Activated CD4-positive, alpha-beta T cell treated with anti-CD3 and anti-CD28 coated beads for 24 hours (primary cell): ENCODE data around the gene XAGE3.
"Not testable (repeated sequence)": the region's sequence is repeated elsewhere in the genome, so short reads cannot be mapped to it uniquely, and the experiment has no call there.

Source experiments
- DNase-seq, 2 donors: peaks; one replicate each; pipeline ENCODE4 v3.0.0-alpha.2; 2020; ENCODE audit warnings: low read depth in 2 of 2

The XAGE3 gene

DNA sequence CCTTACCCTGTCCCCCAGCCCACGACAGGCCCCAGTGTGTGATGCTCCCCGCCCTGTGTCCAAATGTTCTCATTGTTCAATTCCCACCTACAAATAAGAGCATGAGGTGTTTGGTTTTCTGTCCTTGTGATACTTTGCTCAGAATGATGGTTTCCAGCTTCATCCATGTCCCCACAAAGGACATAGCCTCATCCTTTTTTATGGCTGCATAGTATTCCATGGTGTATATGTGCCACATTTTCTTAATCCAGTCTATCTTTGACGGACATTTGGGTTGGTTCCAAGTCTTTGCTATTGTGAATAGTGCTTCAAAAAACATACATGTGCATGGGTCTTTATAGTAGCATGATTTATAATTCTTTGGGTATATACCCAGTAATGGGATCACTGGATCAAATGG, 24.3 kb downstream of the XAGE3 start:
- not testable (repeated sequence) for DNase-seq

DNA sequence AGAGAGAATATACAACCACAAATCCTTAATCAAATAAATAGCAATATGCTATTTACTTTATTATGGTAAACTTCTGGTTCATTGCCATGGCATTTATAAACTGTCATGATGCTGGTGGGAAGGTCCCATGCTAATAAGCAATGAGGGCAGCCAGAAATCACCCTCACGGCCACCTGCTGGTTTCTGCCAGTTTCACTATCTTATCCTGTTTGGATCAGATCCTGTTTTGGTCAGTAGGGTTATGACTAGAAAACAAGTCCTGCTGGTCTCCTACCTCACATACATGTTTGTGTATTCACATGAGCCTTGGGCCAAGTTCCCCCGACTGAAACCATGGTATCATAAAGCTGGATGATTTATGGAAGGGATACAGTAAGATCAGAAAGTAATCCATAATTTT, 28.7 kb downstream of the XAGE3 start:
- no peak for DNase-seq

DNA sequence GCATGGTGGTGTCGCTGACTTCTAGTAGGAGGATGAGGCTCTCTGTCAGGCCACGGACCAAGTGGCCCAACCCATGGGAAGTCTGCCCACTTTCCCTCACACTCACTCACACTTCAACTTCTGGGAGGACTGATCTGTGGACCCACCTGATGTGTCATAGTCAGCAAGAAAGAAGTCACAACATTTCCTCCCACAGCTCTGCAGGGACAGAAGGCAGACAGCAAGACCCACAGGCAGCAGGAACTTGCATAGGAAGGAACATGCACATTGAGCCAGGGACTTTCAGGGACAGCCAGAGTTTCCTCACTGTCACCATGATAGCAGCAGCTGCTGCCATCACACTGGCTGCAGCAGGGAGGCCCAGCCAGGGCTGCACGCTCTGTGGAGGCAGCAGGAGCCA, 37.3 kb downstream of the XAGE3 start:
- DNase-seq = no peak

GRCh38 chrX:52824608-52825007, 43.3 kb downstream of the XAGE3 start:
- no peak for DNase-seq

DNA sequence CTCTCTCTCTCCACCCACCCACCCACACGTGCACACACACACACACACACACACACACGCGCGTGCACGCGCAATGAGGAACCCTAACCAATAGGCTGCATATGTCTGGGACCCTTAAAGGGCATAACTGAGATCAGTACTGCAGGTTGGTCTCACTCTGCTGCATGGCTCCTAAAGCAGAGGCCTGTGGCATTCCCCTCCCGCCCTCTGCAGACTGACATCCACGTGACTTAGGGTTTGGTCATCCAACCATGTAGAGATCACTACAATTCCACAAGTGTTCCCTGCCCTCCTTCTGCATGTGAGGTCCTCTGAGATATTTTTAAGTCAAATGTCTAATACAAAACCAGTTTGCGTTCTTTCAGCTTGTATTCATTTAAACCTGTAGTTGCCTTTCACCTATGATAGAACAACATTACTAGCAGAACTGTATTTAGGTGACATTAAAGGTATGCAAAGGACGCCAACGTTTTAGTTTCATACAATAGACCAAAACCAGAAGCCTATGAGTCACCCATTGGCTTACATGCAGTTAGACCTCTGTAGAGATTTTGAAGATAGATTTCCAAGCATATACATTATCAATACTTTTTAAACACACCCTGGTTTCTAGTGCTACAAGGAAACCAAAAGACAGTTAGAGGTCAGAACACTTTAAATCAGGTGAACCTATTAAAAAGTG, 46.7 kb downstream of the XAGE3 start:
- DNase-seq = no peak

DNA sequence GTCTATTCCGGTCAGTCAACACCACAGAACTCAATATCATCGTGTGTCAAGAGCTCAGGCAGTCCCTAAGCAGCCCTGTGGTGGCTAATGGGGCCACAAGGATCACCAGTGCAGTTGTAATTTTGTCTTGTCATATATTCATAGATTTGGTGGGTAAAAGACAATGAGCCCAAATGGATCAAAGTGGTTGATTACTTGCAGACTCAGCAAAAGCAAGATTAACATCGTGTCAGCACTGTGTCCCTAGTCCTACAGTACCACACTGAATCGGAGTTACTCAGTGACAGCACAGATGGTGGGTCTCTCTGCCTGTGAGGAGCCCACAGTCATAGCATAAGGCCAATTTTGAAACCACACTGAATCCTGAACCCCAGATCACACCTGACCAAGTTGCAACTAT, 48.1 kb downstream of the XAGE3 start:
- DNase-seq = no peak
